Measurements from ENCODE around the gene GOLGA7B.

The GOLGA7B gene

DNA sequence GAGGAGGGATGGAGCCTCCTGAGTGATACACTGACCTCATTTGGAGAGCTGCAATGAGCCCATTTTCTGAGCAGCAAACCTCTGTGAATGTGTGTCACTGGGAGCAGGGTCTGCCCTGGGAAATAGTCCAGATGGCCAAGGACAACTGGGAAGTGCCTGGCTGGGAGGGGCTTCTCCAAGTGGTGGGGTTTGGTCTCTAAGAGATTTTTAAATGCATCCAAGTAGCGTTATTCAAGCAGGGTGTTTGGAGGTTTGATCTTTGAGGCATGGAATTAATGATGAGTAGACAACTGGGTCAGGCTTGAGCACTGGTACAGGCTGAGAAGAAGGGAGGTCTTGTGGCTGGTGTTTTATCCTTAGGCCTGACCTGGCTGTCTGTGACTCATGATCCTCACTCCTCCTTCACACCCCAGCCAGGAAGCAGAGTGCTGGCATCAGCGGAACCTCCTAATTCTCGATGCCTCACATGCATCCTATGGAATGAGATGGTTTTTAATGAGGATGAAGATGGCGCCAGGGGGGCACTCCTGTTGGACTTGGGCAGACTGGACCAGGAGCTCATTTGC, 3.3 kb downstream of the GOLGA7B start:
- no peak for TF ChIP-seq CTCF (IDR thresholded peaks at IDR 0.05; ENCODE audit: control insufficient read depth, insufficient read depth, low read depth, low read length, missing control alignments)
- H3K4me3 ChIP-seq (ENCODE audit: control insufficient read depth, low read depth, low read length) = no peak overlapping the region
- no peak for DNase-seq (ENCODE audit: low read depth)

DNA sequence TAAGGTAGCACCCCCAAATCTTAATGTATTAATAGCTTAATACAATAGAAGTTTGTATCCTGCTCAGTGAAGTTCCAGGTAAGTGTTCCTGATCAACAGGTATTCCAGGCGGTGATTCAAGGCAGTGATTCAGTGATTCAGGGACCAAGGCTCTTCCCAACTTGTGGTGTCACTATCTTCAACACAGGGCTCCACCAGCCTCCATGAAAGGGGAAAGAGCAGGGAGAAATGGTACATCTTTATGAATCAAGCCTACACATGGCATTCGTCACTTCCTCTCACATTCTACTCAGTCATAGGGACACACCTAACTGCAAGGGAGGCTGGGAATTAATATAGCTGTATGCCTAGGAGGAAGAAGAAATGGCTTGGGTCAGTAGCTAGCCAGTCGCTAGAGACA, 5.1 kb downstream of the GOLGA7B start:
- DNase-seq (ENCODE audit: low read depth) = no peak
- no peak overlapping the region for H3K4me3 ChIP-seq (ENCODE audit: control insufficient read depth, low read depth, low read length)
- no peak for TF ChIP-seq CTCF (IDR thresholded peaks at IDR 0.05; ENCODE audit: control insufficient read depth, insufficient read depth, low read depth, low read length, missing control alignments)

DNA sequence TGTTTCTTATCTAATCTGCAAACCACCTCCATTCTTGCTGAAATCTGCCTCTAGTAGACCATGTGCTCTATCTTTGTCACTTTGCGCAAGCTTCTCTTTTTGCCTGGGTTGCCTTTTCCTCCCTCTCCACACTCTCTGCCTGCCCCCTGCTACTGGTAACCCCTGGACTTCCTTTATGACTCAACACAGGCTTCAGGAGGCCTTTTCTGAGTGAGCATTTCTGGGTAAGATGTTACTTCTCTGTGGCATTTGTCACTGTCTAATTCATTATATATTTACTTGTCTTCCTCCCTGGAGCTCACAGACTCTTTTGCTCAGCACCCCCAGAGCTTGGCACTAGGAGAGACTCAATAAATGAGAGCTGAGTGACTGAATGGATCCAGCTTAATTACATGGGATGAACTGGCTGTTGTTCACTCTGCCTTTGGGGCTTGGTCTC, 8.4 kb downstream of the GOLGA7B start:
- no peak for TF ChIP-seq CTCF (IDR thresholded peaks at IDR 0.05; ENCODE audit: control insufficient read depth, insufficient read depth, low read depth, low read length, missing control alignments)
- no peak overlapping the region for H3K4me3 ChIP-seq (ENCODE audit: control insufficient read depth, low read depth, low read length)
- no peak for DNase-seq (ENCODE audit: low read depth)

GRCh38 chr10:97861097-97861750, 11.6 kb downstream of the GOLGA7B start:
- no peak for TF ChIP-seq CTCF (IDR thresholded peaks at IDR 0.05; ENCODE audit: control insufficient read depth, insufficient read depth, low read depth, low read length, missing control alignments)
- DNase-seq (ENCODE audit: low read depth) = peak; percentile 55
- no peak overlapping the region for H3K4me3 ChIP-seq (ENCODE audit: control insufficient read depth, low read depth, low read length)

DNA sequence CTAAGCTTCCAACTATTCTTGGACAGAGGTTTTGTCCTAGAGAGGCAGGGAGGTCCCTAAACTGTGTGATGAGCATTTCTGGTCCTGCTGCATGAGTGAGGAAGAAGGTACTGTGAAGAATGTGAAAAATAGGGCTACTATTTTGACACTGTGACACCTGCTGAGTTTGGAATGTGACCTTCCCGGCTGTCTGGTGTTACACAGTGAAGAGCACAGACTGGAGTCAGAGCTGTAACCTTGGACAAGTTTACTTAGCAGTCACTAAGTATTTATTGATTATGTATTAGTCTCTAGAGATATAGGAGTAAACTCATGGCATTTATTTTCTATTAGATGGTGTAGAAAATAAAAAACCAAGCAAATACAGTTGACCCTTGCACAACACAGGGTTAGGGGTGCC, 12.3 kb downstream of the GOLGA7B start:
- TF ChIP-seq CTCF (IDR thresholded peaks at IDR 0.05; ENCODE audit: control insufficient read depth, insufficient read depth, low read depth, low read length, missing control alignments) = no peak
- no peak for DNase-seq (ENCODE audit: low read depth)
- H3K4me3 ChIP-seq (ENCODE audit: control insufficient read depth, low read depth, low read length) = no peak overlapping the region

GRCh38 chr10:97863808-97864207, 14.2 kb downstream of the GOLGA7B start:
- DNase-seq (ENCODE audit: low read depth) = no peak
- no peak overlapping the region for H3K4me3 ChIP-seq (ENCODE audit: control insufficient read depth, low read depth, low read length)
- TF ChIP-seq CTCF (IDR thresholded peaks at IDR 0.05; ENCODE audit: control insufficient read depth, insufficient read depth, low read depth, low read length, missing control alignments) = no peak

Data from AG09309 (cell line).